Memory B cell (primary cell): ENCODE data around the gene AFAP1.
"Not testable (repeated sequence)": the region's sequence is repeated elsewhere in the genome, so short reads cannot be mapped to it uniquely, and the experiment has no call there.

Source experiments
- ATAC-seq: fragments of 150-1000 bp; cut with Tn5 transposase; 2 replicates; pipeline ENCODE4 v1.10.0; 2021; ENCODE audit warnings: low read depth, mild to moderate bottlenecking, moderate library complexity
- DNase-seq, 2 donors: peaks; one replicate each; pipeline ENCODE4 v3.0.0; 2022; ENCODE audit warnings: low spot score in 2 of 2
- H3K27ac Mint-ChIP-seq: one replicate; pipeline ENCODE4 v1.8.0; 2022; ENCODE audit warnings: mild to moderate bottlenecking, moderate library complexity, mixed read lengths
- H3K27me3 Mint-ChIP-seq: one replicate; pipeline ENCODE4 v1.8.0; 2022; ENCODE audit warnings: mixed read lengths
- H3K36me3 Mint-ChIP-seq: one replicate; pipeline ENCODE4 v1.8.0; 2022; ENCODE audit warnings: mild to moderate bottlenecking, mixed read lengths
- H3K4me1 Mint-ChIP-seq: one replicate; pipeline ENCODE4 v1.8.0; 2022; ENCODE audit warnings: mixed read lengths
- H3K4me3 Mint-ChIP-seq: one replicate; pipeline ENCODE4 v1.8.0; 2022; ENCODE audit warnings: mild to moderate bottlenecking, moderate library complexity, mixed read lengths
- H3K9me3 Mint-ChIP-seq: one replicate; pipeline ENCODE4 v1.8.0; 2022; ENCODE audit warnings: mixed read lengths

AFAP1 gene

GRCh38 chr4:7945709-7946380 is 6.2 kb upstream of the AFAP1 start:
- H3K4me1 Mint-ChIP-seq, result no peaks in the 10 kb centered on the region
- ATAC-seq, result no peak
- peaks cover 29% of the 10 kb centered on the region for H3K27me3 Mint-ChIP-seq

GRCh38 chr4:7944599-7945220 is 5.0 kb upstream of the AFAP1 start:
- no peak overlapping the region for H3K4me3 Mint-ChIP-seq
- no peak overlapping the region for H3K27ac Mint-ChIP-seq
- peaks cover 27% of the 10 kb centered on the region for H3K27me3 Mint-ChIP-seq

More at GRCh38 chr4:7945709-7946380, 6.2 kb upstream of the AFAP1 start:
- H3K4me3 Mint-ChIP-seq, result no peak overlapping the region
- no peak overlapping the region for H3K27ac Mint-ChIP-seq
- no peaks in the 10 kb centered on the region for H3K36me3 Mint-ChIP-seq
- no peak for DNase-seq
- no peaks in the 10 kb centered on the region for H3K9me3 Mint-ChIP-seq

GRCh38 chr4:7943688-7944087 is 4.0 kb upstream of the AFAP1 start:
- ATAC-seq, H3K9me3 Mint-ChIP-seq, DNase-seq, H3K4me1 Mint-ChIP-seq, H3K36me3 Mint-ChIP-seq, H3K4me3 Mint-ChIP-seq, H3K27ac Mint-ChIP-seq: not testable (repeated sequence)
- peaks cover 19% of the 10 kb centered on the region for H3K27me3 Mint-ChIP-seq

More at GRCh38 chr4:7944599-7945220, 5.0 kb upstream of the AFAP1 start:
- no peaks in the 10 kb centered on the region for H3K36me3 Mint-ChIP-seq
- ATAC-seq (no peak), DNase-seq (no peak)
- H3K9me3 Mint-ChIP-seq, result no peaks in the 10 kb centered on the region
- H3K4me1 Mint-ChIP-seq, result no peaks in the 10 kb centered on the region

- Mint-ChIP-seq H3K4me1 (no peaks in the 10 kb centered on the region), H3K9me3 (no peaks in the 10 kb centered on the region), H3K36me3 (no peaks in the 10 kb centered on the region), H3K4me3 (no peak overlapping the region), H3K27me3 (peaks cover 20% of the 10 kb centered on the region), H3K27ac (no peak overlapping the region)
- ATAC-seq, result no peak
- no peak for DNase-seq
Measured at GRCh38 chr4:7943211-7943610, 3.5 kb upstream of the AFAP1 start.

- Mint-ChIP-seq H3K4me3 (no peak overlapping the region), H3K36me3 (no peaks in the 10 kb centered on the region), H3K27ac (no peak overlapping the region), H3K4me1 (no peaks in the 10 kb centered on the region), H3K9me3 (no peaks in the 10 kb centered on the region), H3K27me3 (peaks cover 22% of the 10 kb centered on the region)
- DNase-seq (no peak), ATAC-seq (no peak)
Measured at GRCh38 chr4:7941965-7942496, 2.4 kb upstream of the AFAP1 start.

GRCh38 chr4:7941111-7941964 is 1.7 kb upstream of the AFAP1 start:
- ATAC-seq (no peak), DNase-seq (no peak)
- no peak overlapping the region for H3K27ac Mint-ChIP-seq
- H3K9me3 Mint-ChIP-seq, result no peaks in the 10 kb centered on the region
- peaks cover 20% of the 10 kb centered on the region for H3K27me3 Mint-ChIP-seq
- H3K4me3 Mint-ChIP-seq, result no peak overlapping the region
- no peaks in the 10 kb centered on the region for H3K4me1 Mint-ChIP-seq
- no peaks in the 10 kb centered on the region for H3K36me3 Mint-ChIP-seq

GRCh38 chr4:7938609-7939376 is 868 bp downstream of the AFAP1 start:
- Mint-ChIP-seq H3K9me3 (no peaks in the 10 kb centered on the region), H3K4me3 (no peak overlapping the region), H3K27me3 (peaks cover 18% of the 10 kb centered on the region), H3K27ac (no peak overlapping the region), H3K36me3 (no peaks in the 10 kb centered on the region), H3K4me1 (no peaks in the 10 kb centered on the region)
- ATAC-seq (no peak), DNase-seq (no peak)

GRCh38 chr4:7938266-7938608 is 1.4 kb downstream of the AFAP1 start:
- DNase-seq (no peak), ATAC-seq (no peak)
- H3K36me3 Mint-ChIP-seq, result no peaks in the 10 kb centered on the region
- H3K9me3 Mint-ChIP-seq, result no peaks in the 10 kb centered on the region
- peaks cover 18% of the 10 kb centered on the region for H3K27me3 Mint-ChIP-seq
- H3K4me3 Mint-ChIP-seq, result no peak overlapping the region
- H3K27ac Mint-ChIP-seq, result no peak overlapping the region
- H3K4me1 Mint-ChIP-seq, result no peaks in the 10 kb centered on the region

GRCh38 chr4:7937006-7937405 is 2.7 kb downstream of the AFAP1 start:
- Mint-ChIP-seq H3K27ac (no peak overlapping the region), H3K4me1 (no peaks in the 10 kb centered on the region), H3K9me3 (no peaks in the 10 kb centered on the region), H3K27me3 (peaks cover 16% of the 10 kb centered on the region), H3K36me3 (no peaks in the 10 kb centered on the region), H3K4me3 (no peak overlapping the region)
- ATAC-seq, result no peak
- no peak for DNase-seq

GRCh38 chr4:7933651-7934510 is 5.8 kb downstream of the AFAP1 start:
- no peaks in the 10 kb centered on the region for H3K9me3 Mint-ChIP-seq
- H3K36me3 Mint-ChIP-seq, result no peaks in the 10 kb centered on the region
- H3K4me3 Mint-ChIP-seq, result no peak overlapping the region
- H3K27ac Mint-ChIP-seq, result no peak overlapping the region
- ATAC-seq (no peak), DNase-seq (no peak)
- H3K4me1 Mint-ChIP-seq, result no peaks in the 10 kb centered on the region
- peaks cover 9% of the 10 kb centered on the region for H3K27me3 Mint-ChIP-seq

- H3K4me3 Mint-ChIP-seq, result no peak overlapping the region
- no peak for DNase-seq
- H3K27ac Mint-ChIP-seq, result no peak overlapping the region
- H3K9me3 Mint-ChIP-seq, result no peaks in the 10 kb centered on the region
- no peaks in the 10 kb centered on the region for H3K4me1 Mint-ChIP-seq
- no peaks in the 10 kb centered on the region for H3K36me3 Mint-ChIP-seq
- H3K27me3 Mint-ChIP-seq, result peaks cover 5% of the 10 kb centered on the region
- no peak for ATAC-seq
Measured at GRCh38 chr4:7932287-7932686, 7.4 kb downstream of the AFAP1 start.

GRCh38 chr4:7929118-7929951 is 10.3 kb downstream of the AFAP1 start:
- H3K4me1 Mint-ChIP-seq, result no peaks in the 10 kb centered on the region
- no peak for ATAC-seq
- H3K27me3 Mint-ChIP-seq, result peaks cover 5% of the 10 kb centered on the region
- no peak overlapping the region for H3K4me3 Mint-ChIP-seq
- DNase-seq, result no peak
- no peaks in the 10 kb centered on the region for H3K9me3 Mint-ChIP-seq
- H3K36me3 Mint-ChIP-seq, result no peaks in the 10 kb centered on the region
- H3K27ac Mint-ChIP-seq, result no peak overlapping the region
